ENCODE data around the gene NEFH.
A peak's percentile ranks its signal among the peaks of the same experiment; 100 is the strongest.

The NEFH gene

DNA sequence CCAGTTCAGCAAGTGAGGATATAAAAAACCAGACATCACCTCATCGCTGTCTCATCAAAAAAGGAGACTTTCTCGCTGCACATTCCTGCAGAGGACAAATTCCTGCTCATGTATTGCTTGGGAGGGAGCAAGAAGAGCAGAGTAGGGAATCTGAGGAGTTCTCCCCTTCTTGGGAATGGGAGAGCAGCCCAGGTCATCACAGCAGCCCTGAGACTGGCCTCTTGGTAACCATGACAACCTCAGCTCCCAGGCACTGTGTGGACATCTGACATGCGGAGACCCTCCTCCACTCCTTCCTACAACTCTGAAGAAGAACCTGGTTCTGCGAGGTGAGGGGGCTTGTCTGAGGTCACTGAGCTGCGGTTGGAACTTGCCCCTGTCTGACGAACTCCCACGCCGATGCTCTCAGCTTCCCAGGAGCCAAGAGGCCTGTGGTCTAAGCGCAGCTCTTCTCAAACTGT lies 23.8 kb upstream of the NEFH start:
- no peak for DNase-seq (ENCODE audit: low read depth, low spot score)

DNA sequence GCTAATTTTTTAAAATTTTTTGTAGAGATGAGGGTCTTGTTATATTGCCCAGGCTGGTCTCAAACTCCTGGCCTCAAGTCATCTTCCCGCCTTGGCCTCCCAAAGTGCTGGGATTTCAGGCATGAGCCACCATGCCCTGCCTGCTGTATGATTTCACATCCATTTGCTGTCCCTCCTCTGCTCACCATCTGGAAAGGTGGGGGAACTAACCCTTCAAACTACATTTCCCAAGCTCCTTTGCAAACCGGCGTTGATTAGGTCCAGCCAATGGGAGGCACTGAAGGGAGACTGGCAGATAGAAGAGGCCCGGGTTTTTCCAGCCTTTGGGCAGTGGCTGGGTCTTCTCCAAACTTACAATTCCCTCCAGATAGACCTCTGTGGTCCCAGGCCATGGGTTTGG lies 22.3 kb upstream of the NEFH start:
- no peak overlapping the region for H3K4me3 ChIP-seq
- no peak for DNase-seq (ENCODE audit: low read depth, low spot score)
- no peak overlapping the region for H3K27ac ChIP-seq
- no peaks in the 10 kb centered on the region for H3K9me3 ChIP-seq (ENCODE audit: low read depth, low read length)
- no peak overlapping the region for H3K9ac ChIP-seq (ENCODE audit: insufficient read length)
- no peak for TF ChIP-seq FOXP2 (optimal IDR thresholded peaks at IDR 0.05; ENCODE audit: control extremely low read depth, extremely low read length, insufficient read depth)
- no peak for TF ChIP-seq EZH2 (IDR thresholded peaks at IDR 0.05)
- no peak for TF ChIP-seq POLR2AphosphoS5 (IDR thresholded peaks at IDR 0.05; ENCODE audit: borderline replicate concordance, low read depth, low read length)
- no peaks in the 10 kb centered on the region for H3K36me3 ChIP-seq (ENCODE audit: insufficient read depth, low read length)

More for the DNA sequence above, 23.8 kb upstream of the NEFH start:
- no peak overlapping the region for H3K27ac ChIP-seq
- no peaks in the 10 kb centered on the region for H3K36me3 ChIP-seq (ENCODE audit: insufficient read depth, low read length)
- no peaks in the 10 kb centered on the region for H3K9me3 ChIP-seq (ENCODE audit: low read depth, low read length)
- no peak overlapping the region for H3K9ac ChIP-seq (ENCODE audit: insufficient read length)
- H3K4me3 ChIP-seq = no peak overlapping the region
- TF ChIP-seq EZH2 (IDR thresholded peaks at IDR 0.05) = no peak
- no peak for TF ChIP-seq POLR2AphosphoS5 (IDR thresholded peaks at IDR 0.05; ENCODE audit: borderline replicate concordance, low read depth, low read length)
- no peak for TF ChIP-seq FOXP2 (optimal IDR thresholded peaks at IDR 0.05; ENCODE audit: control extremely low read depth, extremely low read length, insufficient read depth)

DNA sequence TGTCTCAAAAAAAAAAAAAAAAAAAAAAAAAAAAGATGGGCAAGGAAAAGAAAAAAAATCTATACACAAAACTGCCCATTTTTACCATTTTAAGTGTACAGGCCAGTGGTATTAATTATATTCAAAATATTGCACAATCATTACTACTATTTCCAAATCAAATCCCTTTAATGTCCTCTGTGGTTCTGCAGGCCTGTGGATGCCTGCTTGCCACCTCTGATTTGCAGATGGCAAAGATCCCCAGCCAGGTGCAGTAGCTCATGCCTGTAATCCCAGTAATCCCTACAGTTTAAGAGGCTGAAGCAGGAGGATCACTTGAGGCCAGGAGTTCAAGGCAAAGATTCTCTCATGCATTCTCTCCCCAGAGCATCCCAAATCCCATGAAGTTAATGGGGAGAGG lies 21.5 kb upstream of the NEFH start:
- no peak overlapping the region for H3K27ac ChIP-seq
- H3K4me3 ChIP-seq = no peak overlapping the region
- no peak for DNase-seq (ENCODE audit: low read depth, low spot score)
- TF ChIP-seq FOXP2 (optimal IDR thresholded peaks at IDR 0.05; ENCODE audit: control extremely low read depth, extremely low read length, insufficient read depth) = no peak
- TF ChIP-seq EZH2 (IDR thresholded peaks at IDR 0.05) = no peak
- no peak for TF ChIP-seq POLR2AphosphoS5 (IDR thresholded peaks at IDR 0.05; ENCODE audit: borderline replicate concordance, low read depth, low read length)
- H3K9me3 ChIP-seq (ENCODE audit: low read depth, low read length) = no peaks in the 10 kb centered on the region
- no peaks in the 10 kb centered on the region for H3K36me3 ChIP-seq (ENCODE audit: insufficient read depth, low read length)
- H3K9ac ChIP-seq (ENCODE audit: insufficient read length) = no peak overlapping the region

DNA sequence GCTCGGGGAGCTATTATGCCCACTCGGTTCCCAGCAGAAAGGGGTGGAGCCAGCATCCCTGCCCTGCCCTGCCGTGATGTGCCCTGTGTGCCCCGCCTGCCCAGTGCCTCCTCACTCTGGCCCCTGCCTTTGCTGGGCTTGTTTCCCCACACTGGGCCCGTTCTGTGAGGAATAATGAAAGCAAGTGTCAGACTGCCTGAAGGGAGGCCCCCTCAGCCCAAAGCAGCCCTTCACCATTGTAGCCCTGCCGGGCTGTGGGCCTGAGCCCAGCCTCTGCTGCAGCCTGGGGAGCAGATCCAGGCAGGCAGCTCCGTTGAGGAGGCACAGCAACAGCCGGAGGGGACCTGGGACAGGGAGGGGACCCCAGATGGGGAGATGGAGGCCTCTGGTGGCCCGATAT lies 20.2 kb upstream of the NEFH start:
- no peak for DNase-seq (ENCODE audit: low read depth, low spot score)
- no peaks in the 10 kb centered on the region for H3K9me3 ChIP-seq (ENCODE audit: low read depth, low read length)
- no peak overlapping the region for H3K4me3 ChIP-seq
- TF ChIP-seq POLR2AphosphoS5 (IDR thresholded peaks at IDR 0.05; ENCODE audit: borderline replicate concordance, low read depth, low read length) (no peak), EZH2 (IDR thresholded peaks at IDR 0.05) (no peak), FOXP2 (optimal IDR thresholded peaks at IDR 0.05; ENCODE audit: control extremely low read depth, extremely low read length, insufficient read depth) (no peak)
- H3K9ac ChIP-seq (ENCODE audit: insufficient read length) = no peak overlapping the region
- no peak overlapping the region for H3K27ac ChIP-seq
- H3K36me3 ChIP-seq (ENCODE audit: insufficient read depth, low read length) = no peaks in the 10 kb centered on the region

GRCh38 chr22:29461263-29461662 lies 18.8 kb upstream of the NEFH start:
- Histone ChIP-seq H3K9me3 (ENCODE audit: low read depth, low read length) (no peaks in the 10 kb centered on the region), H3K9ac (ENCODE audit: insufficient read length) (no peak overlapping the region), H3K27ac (no peak overlapping the region), H3K4me3 (no peak overlapping the region), H3K36me3 (ENCODE audit: insufficient read depth, low read length) (no peaks in the 10 kb centered on the region)
- TF ChIP-seq EZH2 (IDR thresholded peaks at IDR 0.05) (no peak), FOXP2 (optimal IDR thresholded peaks at IDR 0.05; ENCODE audit: control extremely low read depth, extremely low read length, insufficient read depth) (no peak), POLR2AphosphoS5 (IDR thresholded peaks at IDR 0.05; ENCODE audit: borderline replicate concordance, low read depth, low read length) (no peak)
- DNase-seq (ENCODE audit: low read depth, low spot score) = no peak

DNA sequence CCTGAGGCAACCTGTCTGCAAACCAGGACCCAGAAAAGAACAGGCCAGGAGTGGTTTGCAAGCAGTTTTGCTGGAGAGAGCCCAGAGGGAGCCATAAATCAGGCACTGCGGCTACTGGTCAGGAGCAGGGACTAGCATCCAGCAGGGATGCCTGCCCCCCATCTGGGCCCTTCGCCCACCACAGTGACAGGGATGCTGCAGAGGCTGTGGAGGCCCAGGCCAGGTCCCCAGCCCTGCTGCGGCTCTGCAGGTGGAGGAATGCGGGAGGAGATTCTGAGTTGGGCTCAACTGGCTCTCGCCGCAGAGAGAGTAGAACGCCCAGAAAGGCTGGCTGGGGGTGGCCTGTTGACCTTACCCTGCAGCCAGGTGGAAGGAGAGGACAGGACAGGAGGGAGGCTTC lies 16.4 kb upstream of the NEFH start:
- Histone ChIP-seq H3K27ac (no peak overlapping the region), H3K36me3 (ENCODE audit: insufficient read depth, low read length) (no peaks in the 10 kb centered on the region), H3K9me3 (ENCODE audit: low read depth, low read length) (no peaks in the 10 kb centered on the region), H3K4me3 (no peak overlapping the region), H3K9ac (ENCODE audit: insufficient read length) (no peak overlapping the region)
- no peak for TF ChIP-seq EZH2 (IDR thresholded peaks at IDR 0.05)
- no peak for TF ChIP-seq FOXP2 (optimal IDR thresholded peaks at IDR 0.05; ENCODE audit: control extremely low read depth, extremely low read length, insufficient read depth)
- TF ChIP-seq POLR2AphosphoS5 (IDR thresholded peaks at IDR 0.05; ENCODE audit: borderline replicate concordance, low read depth, low read length) = no peak
- no peak for DNase-seq (ENCODE audit: low read depth, low spot score)

GRCh38 chr22:29464581-29464980 lies 15.4 kb upstream of the NEFH start:
- H3K4me3 ChIP-seq = no peak overlapping the region
- no peak for DNase-seq (ENCODE audit: low read depth, low spot score)
- no peak overlapping the region for H3K27ac ChIP-seq
- TF ChIP-seq POLR2AphosphoS5 (IDR thresholded peaks at IDR 0.05; ENCODE audit: borderline replicate concordance, low read depth, low read length) = no peak
- TF ChIP-seq EZH2 (IDR thresholded peaks at IDR 0.05) = no peak
- no peak for TF ChIP-seq FOXP2 (optimal IDR thresholded peaks at IDR 0.05; ENCODE audit: control extremely low read depth, extremely low read length, insufficient read depth)
- H3K36me3 ChIP-seq (ENCODE audit: insufficient read depth, low read length) = no peaks in the 10 kb centered on the region
- H3K9ac ChIP-seq (ENCODE audit: insufficient read length) = no peak overlapping the region
- H3K9me3 ChIP-seq (ENCODE audit: low read depth, low read length) = no peaks in the 10 kb centered on the region

- H3K27ac ChIP-seq = no peak overlapping the region
- H3K4me3 ChIP-seq = 0 out of 2 replicates have a peak overlapping the region, but pooled peaks have one; percentile 56
- TF ChIP-seq EZH2 (IDR thresholded peaks at IDR 0.05) (no peak), POLR2AphosphoS5 (IDR thresholded peaks at IDR 0.05; ENCODE audit: borderline replicate concordance, low read depth, low read length) (no peak), FOXP2 (optimal IDR thresholded peaks at IDR 0.05; ENCODE audit: control extremely low read depth, extremely low read length, insufficient read depth) (no peak)
- no peaks in the 10 kb centered on the region for H3K9me3 ChIP-seq (ENCODE audit: low read depth, low read length)
- H3K9ac ChIP-seq (ENCODE audit: insufficient read length) = no peak overlapping the region
- no peaks in the 10 kb centered on the region for H3K36me3 ChIP-seq (ENCODE audit: insufficient read depth, low read length)
- no peak for DNase-seq (ENCODE audit: low read depth, low spot score)
Observed at GRCh38 chr22:29469755-29470154, 10.3 kb upstream of the NEFH start.

Measured in SK-N-MC (cell line).